ENCODE data around the gene JAZF1. TPM values are rescaled to one million over a fixed set of nuclear protein-coding genes. Genes with fewer than 3 reads are reported as not detected.

JAZF1 gene
- total RNA-seq, 1 experiment from 2014 or later: 1.5 TPM

DNA sequence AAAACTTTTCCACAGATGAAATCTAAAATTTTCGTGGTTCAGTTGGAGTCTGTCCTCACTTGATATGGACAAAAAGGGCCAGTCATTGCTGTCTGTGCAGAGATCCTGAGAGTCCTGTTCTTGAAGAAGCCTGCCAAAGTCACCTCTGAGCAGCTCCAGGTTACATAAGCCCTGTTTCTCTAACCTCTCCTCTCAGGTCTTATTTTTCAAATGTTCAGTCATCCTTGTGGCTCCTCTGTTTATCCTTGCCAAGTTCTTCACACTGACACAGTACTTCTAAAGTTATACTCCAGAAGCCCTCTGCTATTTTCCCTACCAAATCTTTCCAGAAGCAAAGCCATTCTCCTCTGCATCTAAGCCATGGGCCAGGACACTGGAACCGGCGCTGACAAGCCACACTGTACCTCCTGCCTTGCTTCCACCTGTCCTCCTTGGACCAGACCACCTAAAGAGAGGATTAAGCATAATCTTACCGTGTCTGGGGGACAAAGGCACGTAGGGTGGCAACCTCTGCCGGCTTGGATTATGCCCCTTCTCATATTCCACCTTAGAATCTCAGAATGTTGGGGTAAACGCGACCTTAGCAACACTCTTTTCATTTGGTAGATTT lies 161.6 kb downstream of the JAZF1 start:
- no peaks in the 10 kb centered on the region for H3K36me3 ChIP-seq (ENCODE audit: insufficient read depth, low read length, poor library complexity, severe bottlenecking)
- TF ChIP-seq EZH2 (IDR thresholded peaks at IDR 0.05; ENCODE audit: borderline replicate concordance, low read depth, low read length, poor library complexity, severe bottlenecking): no peak
- DNase-seq (ENCODE audit: low spot score): no peak
- peaks cover 58% of the 10 kb centered on the region for H3K27me3 ChIP-seq (replicated peaks; ENCODE audit: insufficient read depth, low read depth, low read length, poor library complexity)
- CTCF ChIA-PET: interaction anchor here (0.8 kb wide), 1 partner anchor 823 kb away, joined by 4 read pairs; no protein-coding TSS in a partner anchor
- intact Hi-C loops (cut with micrococcal nuclease; ENCODE audit: unreplicated experiment): loop anchor here (5.0 kb wide), 1 partner anchor 227 kb away; no protein-coding TSS in a partner anchor
- no TSS peak for BruUV-seq (replicated peaks)
- POLR2A ChIA-PET (ENCODE audit: low non-redundant PET): no interaction called here
- no peaks in the 10 kb centered on the region for H3K9me3 ChIP-seq (ENCODE audit: low read depth, low read length, poor library complexity, severe bottlenecking)
- no peak overlapping the region for H3K4me3 ChIP-seq (ENCODE audit: low read depth, low read length, poor library complexity, severe bottlenecking)
- H3K4me1 ChIP-seq (ENCODE audit: insufficient read depth, low read length, poor library complexity, severe bottlenecking): no peaks in the 10 kb centered on the region
- no peak overlapping the region for H3K27ac ChIP-seq (ENCODE audit: low read depth, low read length, poor library complexity, severe bottlenecking)

DNA sequence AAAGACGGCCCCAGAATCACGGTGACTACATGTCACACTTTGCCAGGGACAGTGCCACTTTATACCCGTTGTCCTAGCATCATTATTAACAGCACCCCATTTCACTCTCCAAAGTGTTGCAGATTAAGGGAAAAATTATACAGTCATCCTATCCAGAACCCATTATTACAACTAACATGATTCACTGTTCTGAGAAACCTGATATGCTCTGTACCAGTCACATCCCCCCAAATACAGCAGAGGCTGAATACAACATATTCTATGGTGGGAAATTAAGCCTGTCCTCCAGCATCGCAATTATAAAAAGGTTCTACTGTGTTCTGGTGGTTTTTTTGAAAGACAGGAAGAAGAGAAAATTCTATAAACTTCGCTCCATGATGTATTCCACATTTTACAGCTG lies 162.1 kb downstream of the JAZF1 start:
- Histone ChIP-seq H3K9me3 (ENCODE audit: low read depth, low read length, poor library complexity, severe bottlenecking) (no peaks in the 10 kb centered on the region), H3K36me3 (ENCODE audit: insufficient read depth, low read length, poor library complexity, severe bottlenecking) (no peaks in the 10 kb centered on the region), H3K4me3 (ENCODE audit: low read depth, low read length, poor library complexity, severe bottlenecking) (no peak overlapping the region), H3K27ac (ENCODE audit: low read depth, low read length, poor library complexity, severe bottlenecking) (no peak overlapping the region), H3K27me3 (replicated peaks; ENCODE audit: insufficient read depth, low read depth, low read length, poor library complexity) (peaks cover 53% of the 10 kb centered on the region), H3K4me1 (ENCODE audit: insufficient read depth, low read length, poor library complexity, severe bottlenecking) (no peaks in the 10 kb centered on the region)
- BruUV-seq (replicated peaks): no TSS peak
- ChIA-PET CTCF (no interaction called here), POLR2A (ENCODE audit: low non-redundant PET) (no interaction called here)
- intact Hi-C loops (cut with micrococcal nuclease; ENCODE audit: unreplicated experiment): loop anchor here (5.0 kb wide), 1 partner anchor 226 kb away; no protein-coding TSS in a partner anchor
- no peak for DNase-seq (ENCODE audit: low spot score)
- TF ChIP-seq, protein P1, sequence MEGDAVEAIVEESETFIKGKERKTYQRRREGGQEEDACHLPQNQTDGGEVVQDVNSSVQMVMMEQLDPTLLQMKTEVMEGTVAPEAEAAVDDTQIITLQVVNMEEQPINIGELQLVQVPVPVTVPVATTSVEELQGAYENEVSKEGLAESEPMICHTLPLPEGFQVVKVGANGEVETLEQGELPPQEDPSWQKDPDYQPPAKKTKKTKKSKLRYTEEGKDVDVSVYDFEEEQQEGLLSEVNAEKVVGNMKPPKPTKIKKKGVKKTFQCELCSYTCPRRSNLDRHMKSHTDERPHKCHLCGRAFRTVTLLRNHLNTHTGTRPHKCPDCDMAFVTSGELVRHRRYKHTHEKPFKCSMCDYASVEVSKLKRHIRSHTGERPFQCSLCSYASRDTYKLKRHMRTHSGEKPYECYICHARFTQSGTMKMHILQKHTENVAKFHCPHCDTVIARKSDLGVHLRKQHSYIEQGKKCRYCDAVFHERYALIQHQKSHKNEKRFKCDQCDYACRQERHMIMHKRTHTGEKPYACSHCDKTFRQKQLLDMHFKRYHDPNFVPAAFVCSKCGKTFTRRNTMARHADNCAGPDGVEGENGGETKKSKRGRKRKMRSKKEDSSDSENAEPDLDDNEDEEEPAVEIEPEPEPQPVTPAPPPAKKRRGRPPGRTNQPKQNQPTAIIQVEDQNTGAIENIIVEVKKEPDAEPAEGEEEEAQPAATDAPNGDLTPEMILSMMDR (conservative IDR thresholded peaks at IDR 0.05; ENCODE audit: low read depth, low read length): no peak
- TF ChIP-seq EZH2 (IDR thresholded peaks at IDR 0.05; ENCODE audit: borderline replicate concordance, low read depth, low read length, poor library complexity, severe bottlenecking): no peak

DNA sequence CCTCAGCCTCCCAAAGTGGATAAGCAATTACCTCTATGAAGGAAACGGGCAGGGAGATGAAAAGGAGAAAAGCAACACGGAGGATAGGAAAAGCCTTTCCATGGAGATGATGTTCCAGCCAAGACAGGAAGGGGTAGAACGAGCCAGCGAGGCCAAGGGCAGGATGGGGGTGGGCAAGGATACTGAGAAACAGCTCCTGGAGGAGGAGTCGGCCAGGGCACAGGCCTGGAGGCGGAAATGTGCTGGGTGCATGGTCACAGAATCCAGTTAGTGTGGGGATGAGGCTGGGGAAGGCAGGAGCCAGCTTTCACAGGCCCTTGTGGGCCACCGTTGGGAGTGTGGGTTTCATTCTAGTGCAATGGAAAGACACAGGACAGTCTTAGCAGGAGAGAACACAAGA lies 162.6 kb downstream of the JAZF1 start:
- no peaks in the 10 kb centered on the region for H3K9me3 ChIP-seq (ENCODE audit: low read depth, low read length, poor library complexity, severe bottlenecking)
- no TSS peak for BruUV-seq (replicated peaks)
- no peak overlapping the region for H3K4me3 ChIP-seq (ENCODE audit: low read depth, low read length, poor library complexity, severe bottlenecking)
- no peak overlapping the region for H3K27ac ChIP-seq (ENCODE audit: low read depth, low read length, poor library complexity, severe bottlenecking)
- POLR2A ChIA-PET (ENCODE audit: low non-redundant PET): no interaction called here
- CTCF ChIA-PET: no interaction called here
- peaks cover 50% of the 10 kb centered on the region for H3K27me3 ChIP-seq (replicated peaks; ENCODE audit: insufficient read depth, low read depth, low read length, poor library complexity)
- H3K4me1 ChIP-seq (ENCODE audit: insufficient read depth, low read length, poor library complexity, severe bottlenecking): no peaks in the 10 kb centered on the region
- intact Hi-C loops (cut with micrococcal nuclease; ENCODE audit: unreplicated experiment): loop anchor here (5.0 kb wide), 1 partner anchor 226 kb away; no protein-coding TSS in a partner anchor
- no peak for DNase-seq (ENCODE audit: low spot score)
- TF ChIP-seq, protein P1 (conservative IDR thresholded peaks at IDR 0.05; ENCODE audit: low read depth, low read length): no peak
- H3K36me3 ChIP-seq (ENCODE audit: insufficient read depth, low read length, poor library complexity, severe bottlenecking): no peaks in the 10 kb centered on the region

DNA sequence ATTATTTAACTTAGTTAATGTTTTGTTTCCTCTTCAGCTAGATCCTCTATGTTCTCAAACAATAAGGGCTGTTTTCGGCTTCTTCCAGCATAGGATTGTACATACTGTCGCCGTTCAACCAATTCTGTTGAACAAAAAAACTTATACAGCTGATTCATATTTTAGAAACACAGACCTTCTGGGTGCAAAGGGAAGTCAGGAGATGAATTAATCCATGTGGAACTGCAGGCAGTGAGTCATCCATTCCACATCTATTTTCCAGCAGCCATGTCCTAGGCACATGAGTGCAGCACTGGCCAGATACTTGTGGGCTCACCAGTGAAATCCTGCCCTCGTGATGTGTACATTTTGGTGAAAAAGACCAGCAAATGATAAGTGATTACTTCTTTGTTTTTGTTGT lies 163.2 kb downstream of the JAZF1 start:
- POLR2A ChIA-PET (ENCODE audit: low non-redundant PET): no interaction called here

More for the DNA sequence above, 163.2 kb downstream of the JAZF1 start:
- DNase-seq (ENCODE audit: low spot score): no peak
- intact Hi-C loops (cut with micrococcal nuclease; ENCODE audit: unreplicated experiment): loop anchor here (5.0 kb wide), 1 partner anchor 225 kb away; no protein-coding TSS in a partner anchor
- no peaks in the 10 kb centered on the region for H3K9me3 ChIP-seq (ENCODE audit: low read depth, low read length, poor library complexity, severe bottlenecking)
- TF ChIP-seq, protein P1 (conservative IDR thresholded peaks at IDR 0.05; ENCODE audit: low read depth, low read length): no peak
- no peak for TF ChIP-seq EZH2 (IDR thresholded peaks at IDR 0.05; ENCODE audit: borderline replicate concordance, low read depth, low read length, poor library complexity, severe bottlenecking)
- no peak overlapping the region for H3K4me3 ChIP-seq (ENCODE audit: low read depth, low read length, poor library complexity, severe bottlenecking)
- BruUV-seq (replicated peaks): no TSS peak
- H3K27ac ChIP-seq (ENCODE audit: low read depth, low read length, poor library complexity, severe bottlenecking): no peak overlapping the region
- CTCF ChIA-PET: no interaction called here
- H3K27me3 ChIP-seq (replicated peaks; ENCODE audit: insufficient read depth, low read depth, low read length, poor library complexity): peaks cover 49% of the 10 kb centered on the region
- H3K36me3 ChIP-seq (ENCODE audit: insufficient read depth, low read length, poor library complexity, severe bottlenecking): no peaks in the 10 kb centered on the region
- H3K4me1 ChIP-seq (ENCODE audit: insufficient read depth, low read length, poor library complexity, severe bottlenecking): no peaks in the 10 kb centered on the region
